Activated gamma-delta T cell (primary cell): ENCODE measurements around the gene DAZAP1.

Source experiments
- DNase-seq: peaks from one replicate; lab custom pipeline; 2025; lab: John Stamatoyannopoulos, UW
- total RNA-seq, 2 donors: gene quantifications; one replicate each; lab custom pipeline; 2026; lab: John Stamatoyannopoulos, UW

The DAZAP1 gene
- total RNA-seq: 154 to 160 reads per million in 2 donors

DNA sequence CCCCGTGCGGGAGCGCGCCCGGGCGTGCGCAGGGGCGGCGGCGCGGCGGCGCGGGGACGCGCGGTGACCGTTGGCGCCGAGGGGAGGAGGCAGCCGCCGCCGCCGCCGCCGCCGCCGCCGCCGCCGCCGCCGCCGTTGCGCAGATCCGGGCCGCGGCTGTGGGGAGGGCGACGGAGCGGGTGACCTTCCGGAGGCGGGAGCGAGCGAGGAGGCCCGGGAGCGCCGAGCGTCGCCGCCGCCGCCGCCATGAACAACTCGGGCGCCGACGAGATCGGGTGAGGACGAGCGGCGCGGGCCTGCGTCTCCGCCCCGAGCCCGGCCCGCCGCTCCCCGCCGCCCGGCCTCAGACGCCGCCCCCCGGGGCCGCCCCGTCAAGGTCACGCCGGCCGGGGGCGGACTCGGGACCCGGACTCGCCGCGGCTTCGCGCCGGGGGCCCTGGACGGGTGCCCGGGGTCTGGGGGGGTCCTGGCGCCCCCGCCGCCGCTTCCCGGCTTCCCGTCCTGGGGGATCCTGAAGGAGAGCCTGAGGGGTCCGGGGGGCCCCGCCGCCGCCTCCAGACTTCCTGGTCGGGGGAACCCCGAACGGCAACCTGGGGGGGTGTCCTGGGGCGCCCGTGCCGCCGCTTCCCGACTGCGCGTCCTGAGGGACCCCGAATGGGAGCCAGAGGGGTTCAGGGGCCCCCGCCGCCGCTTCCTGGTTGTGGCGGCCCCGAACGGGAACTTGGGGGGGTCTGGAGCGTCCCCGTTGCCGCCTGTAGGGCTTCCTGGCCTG, at the start of gene DAZAP1:
Gene DAZAP1 (plus strand): TSS at position 59 of the 772 bp plus-strand sequence. CDS start 188 bp downstream, at position 247.
- peak; percentile 50 for DNase-seq

DNA sequence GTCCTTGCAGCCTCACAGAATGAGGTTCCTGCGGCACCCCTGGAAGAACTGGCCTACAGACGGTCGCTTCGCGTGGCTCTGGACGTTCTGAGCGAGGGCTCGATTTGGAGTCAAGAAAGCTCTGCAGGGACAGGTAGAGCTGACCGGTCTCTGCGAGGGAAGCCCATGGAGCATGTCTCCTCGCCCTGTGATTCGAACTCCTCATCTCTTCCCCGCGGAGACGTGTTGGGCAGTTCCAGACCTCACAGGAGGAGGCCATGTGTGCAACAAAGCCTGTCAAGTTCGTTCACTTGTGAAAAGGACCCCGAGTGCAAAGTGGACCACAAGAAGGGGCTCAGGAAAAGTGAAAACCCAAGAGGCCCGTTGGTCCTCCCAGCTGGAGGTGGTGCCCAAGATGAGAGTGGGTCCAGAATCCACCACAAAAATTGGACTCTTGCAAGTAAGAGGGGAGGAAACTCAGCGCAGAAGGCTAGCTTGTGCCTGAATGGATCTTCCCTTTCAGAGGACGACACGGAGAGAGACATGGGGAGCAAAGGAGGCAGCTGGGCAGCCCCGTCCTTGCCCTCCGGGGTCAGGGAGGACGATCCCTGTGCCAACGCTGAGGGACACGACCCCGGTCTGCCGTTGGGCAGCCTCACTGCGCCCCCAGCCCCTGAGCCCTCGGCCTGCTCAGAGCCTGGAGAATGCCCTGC, 47.1 kb upstream of the DAZAP1 start:
- DNase-seq: no peak

DNA sequence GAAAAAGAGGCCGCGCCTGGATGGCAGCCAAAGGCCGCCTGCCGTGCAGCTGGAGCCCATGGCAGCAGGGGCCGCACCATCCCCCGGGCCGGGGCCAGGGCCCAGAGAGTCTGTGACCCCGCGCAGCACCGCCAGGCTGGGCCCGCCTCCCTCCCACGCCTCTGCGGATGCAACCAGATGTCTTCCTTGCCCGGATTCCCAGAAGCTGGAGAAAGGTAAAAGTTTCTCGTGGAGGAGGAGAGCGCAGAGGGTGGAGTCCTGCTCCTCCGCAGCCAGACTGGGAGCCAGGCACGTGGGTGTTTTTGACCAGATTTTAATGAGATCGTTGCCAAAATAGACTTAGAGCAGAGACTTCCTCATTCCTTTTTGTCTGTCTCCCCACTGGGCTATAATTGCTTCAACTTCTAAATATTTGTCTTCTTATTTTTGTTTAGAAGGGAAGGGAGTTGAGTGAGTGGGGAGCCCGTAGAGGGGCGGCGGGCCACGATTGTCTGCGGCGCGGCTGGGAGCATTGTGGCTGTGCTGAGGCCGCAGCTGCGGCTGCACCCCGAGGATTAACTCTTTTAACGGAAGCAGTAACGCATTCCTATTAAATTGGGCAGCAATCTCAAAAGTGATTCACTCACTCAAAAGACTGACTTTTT, 46.4 kb upstream of the DAZAP1 start:
- no peak for DNase-seq

DNA sequence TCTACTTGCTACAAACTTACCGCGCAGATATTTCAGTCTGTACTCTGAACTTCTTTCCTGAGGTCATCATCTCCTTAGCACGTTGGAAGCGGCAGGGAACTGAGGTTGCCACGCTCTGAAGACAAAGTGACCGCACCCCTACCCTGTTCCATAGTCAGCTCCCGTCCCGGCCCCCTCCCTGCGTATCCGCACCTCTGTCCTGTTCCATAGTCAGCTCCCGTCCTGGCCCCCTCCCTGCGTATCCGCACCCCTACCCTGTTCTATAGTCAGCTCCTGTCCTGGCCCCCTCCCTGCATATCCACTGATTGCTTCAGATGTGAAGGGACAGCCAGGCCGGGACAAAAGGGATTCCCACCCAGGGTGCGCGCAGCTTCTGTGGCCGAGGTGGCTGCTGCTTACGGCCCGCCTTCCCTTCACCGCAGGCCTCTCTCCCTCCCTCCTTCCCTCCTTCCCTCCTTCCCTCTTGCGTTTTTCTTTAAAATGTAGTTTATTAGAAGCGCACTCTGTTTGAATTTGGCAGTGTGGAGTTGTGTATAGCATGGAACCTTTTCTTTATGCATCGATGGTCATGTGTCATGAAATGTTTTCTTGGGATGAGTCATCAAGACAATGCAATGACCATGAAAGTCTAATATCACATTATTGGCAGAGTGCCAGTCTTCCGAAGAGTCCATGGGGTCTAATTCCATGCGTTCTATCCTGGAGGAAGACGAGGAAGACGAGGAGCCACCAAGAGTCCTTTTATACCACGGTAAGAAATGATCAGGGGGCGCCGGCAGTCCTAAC, 45.6 kb upstream of the DAZAP1 start:
- DNase-seq: no peak

DNA sequence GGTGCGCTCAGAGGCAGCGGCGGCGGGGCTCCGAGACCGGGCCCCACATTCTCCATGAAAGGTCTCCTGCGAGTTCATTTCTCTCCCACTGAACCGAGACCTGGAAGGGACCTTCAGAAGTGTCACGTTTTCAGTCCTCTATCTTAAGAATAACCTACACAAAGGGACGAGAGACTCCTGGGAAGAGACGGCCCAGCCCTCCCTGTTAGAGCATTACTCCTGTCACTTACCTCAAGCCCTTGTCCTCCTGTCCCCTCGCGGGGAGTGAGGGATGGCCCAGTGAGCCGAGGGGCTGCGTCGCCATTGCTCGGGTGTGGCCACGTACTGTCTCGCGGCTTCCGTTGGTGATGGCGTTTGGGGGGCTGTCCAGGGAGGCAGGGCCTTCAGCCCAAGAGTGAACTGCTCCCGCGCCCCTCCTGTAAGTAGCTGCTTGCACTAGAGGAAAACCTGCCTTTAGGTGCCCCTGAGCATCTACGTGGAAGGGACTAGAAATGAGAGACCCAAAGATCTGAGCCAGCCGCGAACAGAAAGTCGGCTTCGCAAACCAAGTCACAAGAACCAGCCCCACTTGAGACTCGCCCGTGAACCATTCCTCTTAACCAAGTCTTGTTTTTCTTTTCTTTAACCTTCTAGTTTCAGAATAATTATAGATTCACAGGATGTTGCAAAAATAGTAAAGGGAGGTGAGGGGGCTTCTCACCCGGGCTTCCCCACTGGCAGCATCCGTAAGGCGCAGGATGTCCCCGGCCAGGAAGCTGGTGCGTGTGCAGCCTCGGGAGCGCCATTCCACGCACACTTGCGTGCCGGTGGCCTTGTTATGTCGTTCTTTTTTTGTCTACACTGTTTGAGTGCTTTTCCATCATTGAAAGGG, 44.8 kb upstream of the DAZAP1 start:
- no peak for DNase-seq

DNA sequence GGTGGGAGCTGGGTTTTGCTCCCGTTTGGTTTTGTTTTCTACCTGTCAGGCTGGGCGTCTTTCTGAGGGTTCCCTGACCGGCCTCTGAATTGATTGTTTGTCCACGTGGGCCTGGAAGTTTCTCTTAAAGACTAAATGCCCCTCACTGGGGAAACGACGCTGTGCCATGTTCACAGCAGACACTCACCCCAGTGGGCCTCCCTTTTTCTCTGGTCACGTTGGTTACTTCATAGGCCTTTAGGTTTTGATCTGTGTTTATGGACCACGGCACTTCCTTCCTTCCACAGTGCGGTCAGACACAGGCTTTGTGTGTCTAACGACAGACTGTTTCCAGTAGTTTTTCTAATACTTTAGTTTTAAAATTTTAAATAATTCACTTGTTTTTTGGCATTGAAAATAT, 43.8 kb upstream of the DAZAP1 start:
- DNase-seq: no peak

DNA sequence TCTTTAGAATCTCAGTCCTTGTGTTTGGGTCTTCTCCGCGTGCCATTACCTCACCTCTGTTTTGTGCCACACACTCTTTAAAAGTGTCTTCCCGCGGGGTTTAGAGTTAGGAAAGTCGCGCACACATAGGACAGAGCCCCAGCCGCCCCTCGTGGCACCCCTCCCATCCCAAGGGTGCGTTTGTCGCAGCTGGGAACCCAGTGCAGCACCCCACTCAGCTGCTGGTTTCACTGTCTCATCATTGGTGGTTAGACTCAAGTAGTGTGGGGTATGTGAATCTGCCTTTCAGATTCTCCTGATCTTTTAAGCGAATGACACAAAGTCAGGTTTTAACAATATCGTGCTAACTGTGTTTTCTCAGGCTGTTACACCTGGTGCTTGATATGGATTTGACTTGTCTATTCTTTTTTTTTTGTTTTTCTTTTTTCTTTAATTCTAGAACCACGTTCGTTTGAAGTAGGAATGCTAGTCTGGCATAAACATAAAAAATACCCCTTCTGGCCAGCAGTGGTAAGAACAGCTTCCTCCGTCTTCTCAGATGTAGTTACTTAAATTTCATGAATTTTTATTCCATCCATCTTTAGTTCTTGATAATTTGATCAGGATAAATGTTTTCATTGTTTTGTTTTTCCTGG, 43.2 kb upstream of the DAZAP1 start:
- no peak for DNase-seq

DNA sequence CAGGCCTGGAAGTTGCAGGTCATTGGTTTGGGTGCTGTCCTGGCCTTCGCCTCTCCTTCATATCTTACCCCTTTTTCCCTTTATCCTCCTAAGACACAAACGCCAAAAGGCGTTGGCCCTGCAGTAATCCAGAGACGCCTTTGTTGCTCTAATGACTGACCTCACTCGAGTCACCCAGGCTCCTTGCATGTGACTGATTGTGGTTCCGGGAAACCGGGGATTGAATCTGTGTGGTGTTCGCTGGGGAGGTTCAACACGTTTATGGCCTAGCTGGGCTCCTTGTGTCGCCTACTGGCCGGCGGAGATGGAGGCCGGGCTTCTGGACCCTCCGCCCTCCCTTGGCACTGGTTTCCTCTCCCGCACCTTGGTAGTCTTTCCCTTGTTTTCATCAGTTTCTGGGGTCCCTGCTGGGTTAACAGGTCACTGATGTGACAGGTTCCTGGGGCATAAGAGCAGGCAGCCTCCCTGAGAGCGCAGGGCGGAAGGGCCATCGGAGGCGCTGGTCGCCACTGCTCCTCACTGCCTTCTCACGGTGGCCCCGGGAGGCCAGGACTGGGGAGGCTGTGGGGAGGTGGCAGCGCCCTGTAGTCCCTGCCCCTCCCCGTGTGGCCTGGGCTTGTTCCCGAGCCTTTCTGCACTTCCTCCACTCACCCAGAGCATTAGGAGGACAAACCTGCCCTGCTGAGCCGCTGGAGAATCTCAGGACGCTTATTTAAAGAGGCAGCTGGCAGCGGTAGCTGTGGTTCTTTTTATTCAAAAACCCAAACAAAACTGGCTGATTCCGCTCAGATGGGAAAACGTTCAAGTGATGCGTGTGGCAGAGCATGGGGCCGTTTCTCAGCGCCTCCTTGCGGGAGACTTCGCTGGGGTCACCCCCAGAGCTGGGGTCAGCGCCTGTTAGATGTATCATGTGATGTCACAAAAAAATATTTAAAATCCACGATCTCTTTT, 41.8 kb upstream of the DAZAP1 start:
- DNase-seq: no peak

DNA sequence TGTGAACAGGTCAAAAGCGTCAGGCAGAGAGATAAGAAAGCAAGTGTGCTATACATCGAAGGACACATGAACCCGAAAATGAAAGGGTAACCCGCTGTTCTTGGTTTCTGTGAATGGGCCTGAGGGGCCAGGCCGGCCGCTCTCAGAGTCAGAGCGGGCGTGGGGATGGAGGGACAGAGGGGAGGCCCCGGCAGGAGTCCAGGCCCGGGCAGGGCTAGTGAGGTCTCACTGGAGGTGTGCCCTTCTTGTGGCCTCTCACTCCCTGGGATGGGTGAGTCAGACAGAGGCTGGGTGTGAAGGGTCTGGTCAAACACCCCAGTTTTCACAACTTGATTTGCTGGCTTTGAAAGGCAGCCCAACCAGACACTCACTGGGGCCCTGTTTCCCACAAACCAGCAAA, 41.1 kb upstream of the DAZAP1 start:
- DNase-seq: no peak

DNA sequence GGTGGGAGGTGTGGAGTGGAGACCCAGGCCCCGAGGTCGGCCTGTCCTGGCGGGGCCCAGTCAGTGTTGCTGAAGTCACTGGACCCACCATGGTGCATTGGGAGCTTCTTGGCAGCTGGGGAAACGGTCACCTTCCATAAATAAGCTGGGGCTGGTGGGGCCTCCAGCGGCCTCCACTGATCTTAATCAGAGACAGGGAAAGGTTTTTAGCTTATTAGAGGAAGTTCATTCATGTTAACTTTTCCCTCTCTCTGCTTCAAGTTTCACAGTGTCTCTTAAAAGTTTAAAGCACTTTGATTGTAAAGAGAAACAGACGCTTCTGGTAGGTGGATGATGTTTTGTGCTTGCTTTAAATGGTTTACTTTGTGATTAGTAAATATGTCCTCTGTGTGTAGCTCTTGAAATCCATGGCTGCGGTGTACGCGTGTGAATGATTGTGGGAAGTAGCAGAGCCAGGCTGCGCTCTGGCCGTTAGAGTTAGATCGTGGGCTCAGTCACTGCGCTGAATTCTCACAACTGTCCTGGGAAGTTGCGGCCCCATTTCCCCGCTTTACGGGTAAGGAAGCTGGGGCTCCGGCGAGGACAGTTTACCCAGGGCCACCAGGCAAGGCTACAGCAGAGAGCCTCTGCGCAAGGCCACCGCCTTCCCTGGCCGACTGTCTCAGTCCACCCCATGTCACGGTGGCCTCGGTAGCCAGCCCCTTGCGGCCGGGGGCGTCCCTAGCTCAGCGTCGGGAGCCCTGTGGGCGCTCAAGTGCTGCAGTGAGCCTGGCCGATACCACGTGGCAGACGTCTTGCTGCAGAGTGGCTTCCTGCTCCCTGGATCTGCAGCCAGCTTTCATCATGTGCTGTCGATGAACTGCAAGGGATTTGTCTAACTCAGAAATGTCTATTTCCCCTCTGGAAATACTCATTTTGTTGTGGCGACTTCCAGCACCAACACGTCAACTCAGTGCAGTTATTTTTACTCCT, 40.2 kb upstream of the DAZAP1 start:
- no peak for DNase-seq

DNA sequence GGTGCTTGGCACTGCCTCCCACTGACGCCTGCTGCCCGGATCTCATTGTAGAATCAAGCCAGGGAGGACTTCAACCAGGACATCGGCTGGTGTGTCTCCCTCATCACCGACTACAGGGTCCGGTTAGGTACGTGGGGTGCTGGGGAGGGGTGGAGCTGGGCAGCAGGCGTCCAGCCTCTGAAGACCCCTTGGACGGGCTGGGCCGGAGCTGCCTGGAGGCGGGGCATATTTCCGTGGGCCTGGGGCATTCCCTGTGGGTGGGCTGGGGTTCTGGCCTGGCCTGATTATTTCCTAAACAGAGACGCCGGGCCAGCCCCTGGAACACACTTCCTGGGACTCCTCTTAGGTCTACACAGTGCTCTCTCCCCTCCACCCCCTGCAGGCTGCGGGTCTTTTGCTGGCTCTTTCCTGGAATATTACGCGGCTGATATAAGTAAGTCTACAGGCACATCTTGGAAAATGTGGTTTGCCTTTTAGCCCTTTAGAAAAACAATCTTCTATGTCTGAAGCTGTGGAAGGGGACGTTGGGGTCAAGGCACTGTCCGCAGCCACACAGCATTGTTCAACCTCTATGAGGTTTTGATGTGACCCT, 38.1 kb upstream of the DAZAP1 start:
- DNase-seq: no peak

DNA sequence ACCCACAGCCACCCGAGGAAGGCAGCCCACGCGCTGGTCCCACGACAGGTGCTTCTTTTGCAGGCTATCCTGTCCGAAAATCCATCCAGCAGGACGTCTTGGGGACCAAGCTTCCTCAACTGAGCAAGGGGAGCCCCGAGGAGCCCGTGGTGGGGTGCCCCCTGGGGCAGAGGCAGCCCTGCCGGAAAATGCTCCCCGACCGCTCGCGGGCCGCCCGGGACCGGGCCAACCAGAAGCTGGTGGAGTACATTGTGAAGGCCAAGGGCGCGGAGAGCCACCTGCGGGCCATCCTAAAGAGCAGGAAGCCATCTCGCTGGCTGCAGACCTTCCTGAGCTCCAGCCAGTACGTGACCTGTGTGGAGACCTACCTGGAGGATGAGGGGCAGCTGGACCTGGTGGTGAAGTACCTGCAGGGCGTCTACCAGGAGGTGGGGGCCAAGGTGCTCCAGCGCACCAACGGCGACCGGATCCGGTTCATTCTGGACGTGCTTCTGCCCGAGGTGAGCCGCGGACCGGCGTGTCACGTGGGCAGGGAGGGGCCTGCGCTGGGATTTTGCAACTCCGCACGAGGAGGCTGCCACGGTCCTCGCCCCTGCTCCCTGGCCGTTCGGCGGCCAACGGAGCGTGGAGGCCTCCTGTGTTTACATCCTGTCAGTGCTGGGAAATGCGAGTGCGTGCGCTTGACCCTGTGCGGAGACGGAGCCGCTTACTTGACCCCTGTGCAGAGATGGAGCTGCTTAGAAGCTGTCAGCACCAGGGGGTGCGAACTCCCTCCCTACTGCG, 36.6 kb upstream of the DAZAP1 start:
- no peak for DNase-seq

DNA sequence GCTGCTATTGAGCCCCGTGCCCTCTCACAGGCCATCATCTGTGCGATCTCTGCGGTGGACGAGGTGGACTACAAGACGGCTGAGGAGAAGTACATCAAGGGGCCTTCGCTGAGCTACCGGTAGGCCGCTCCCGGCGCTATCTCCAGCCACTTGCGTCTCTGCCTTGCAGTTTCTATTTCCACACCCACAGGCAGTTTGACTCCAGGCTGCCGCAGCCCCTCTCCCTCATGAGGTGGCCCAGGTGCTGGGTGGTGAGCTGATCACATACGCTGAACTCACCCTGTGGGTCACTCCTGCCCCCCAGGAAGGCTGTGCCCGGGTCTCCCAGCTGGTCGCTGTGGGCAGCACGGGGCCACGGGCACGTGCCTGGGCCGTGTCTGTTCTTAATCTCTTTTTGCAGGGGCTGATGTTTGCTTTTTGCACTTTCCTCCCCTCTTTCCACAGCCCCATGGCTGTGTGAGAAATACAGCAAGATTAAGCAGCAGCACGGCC, 34.3 kb upstream of the DAZAP1 start:
- DNase-seq: no peak

DNA sequence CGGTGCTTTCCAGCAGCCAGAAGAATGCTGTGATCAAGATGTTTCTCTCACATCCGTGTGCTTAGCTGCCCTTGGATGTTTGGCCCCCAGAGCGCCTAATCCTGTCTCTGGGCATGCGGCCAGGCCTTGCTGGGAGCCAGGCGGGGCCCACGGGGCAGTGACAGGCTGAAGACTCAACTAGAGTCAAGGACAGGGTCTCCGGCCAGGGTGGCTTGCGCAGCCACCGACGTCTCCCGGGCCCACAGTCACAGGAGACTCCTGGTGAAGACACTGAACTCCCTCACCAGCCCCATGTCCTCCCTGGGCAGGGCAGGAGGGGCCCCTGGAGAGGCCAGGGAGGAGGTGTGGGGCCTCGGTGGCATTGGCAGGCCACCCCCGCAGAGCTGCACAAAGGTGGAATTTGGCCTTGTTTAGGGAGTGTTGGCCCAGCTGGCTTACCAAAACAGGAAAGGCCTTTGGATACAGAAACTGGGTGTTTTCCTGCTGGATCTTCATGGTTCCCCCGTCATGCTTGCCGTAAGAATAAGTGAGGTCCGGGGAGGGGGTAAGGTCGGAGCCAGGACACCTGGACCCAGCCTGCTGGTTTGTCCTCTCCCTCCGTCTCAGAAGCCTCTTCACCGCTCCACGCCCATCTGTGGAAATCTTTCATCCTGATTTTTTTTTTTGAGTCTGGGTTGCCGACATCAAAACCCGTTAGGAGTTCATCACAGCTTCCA, 33.7 kb upstream of the DAZAP1 start:
- no peak for DNase-seq

DNA sequence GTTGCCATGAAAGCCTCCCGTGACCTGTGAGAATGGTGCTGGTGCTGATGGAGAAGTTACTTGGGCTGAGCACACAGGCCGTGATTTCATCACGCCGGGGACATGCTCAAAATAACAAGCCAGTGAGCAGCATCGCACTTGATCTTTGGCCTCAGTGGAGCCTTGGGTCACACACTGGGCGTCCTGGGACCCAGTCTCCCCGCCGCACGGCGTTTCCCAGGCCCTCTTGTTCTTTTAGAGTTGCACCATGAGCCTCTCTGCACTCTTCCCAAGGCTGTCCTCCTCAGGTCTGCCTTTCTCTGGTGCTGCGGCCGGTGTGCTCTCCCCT, 33.2 kb upstream of the DAZAP1 start:
- no peak for DNase-seq

DNA sequence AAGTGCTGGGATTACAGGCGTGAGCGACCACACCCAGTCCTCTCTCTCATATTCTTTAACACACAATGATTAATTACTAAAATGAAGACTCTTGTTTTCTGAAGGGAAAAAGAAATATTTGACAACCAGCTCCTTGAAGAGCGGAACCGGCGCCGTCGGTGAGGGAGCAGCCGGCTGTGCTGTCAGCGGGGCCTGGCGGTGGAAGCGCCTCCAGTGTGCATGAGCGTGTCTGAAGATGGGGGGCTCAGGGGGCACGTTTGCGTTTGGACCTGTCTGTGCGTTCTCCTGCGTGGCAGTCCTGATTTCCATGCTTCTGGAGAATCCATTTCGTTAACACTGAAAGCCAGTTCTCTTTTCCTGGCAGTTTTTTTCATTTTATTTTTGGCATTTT, 31.0 kb upstream of the DAZAP1 start:
- no peak for DNase-seq
